ENCODE data around the gene LRRC32.

Gene LRRC32

GRCh38 chr11:76670485-76671236, at the start of gene LRRC32:
TSS of gene LRRC32 (minus strand) at chr11:76670747. CDS start at chr11:76665954, 4,793 bp downstream.
- DNase-seq: peak; percentile 71

- DNase-seq: no peak
Observed at GRCh38 chr11:76719686-76720085, 49.1 kb upstream of the LRRC32 start.

- no peak for DNase-seq
Observed at GRCh38 chr11:76719281-76719680, 48.7 kb upstream of the LRRC32 start.

GRCh38 chr11:76717816-76718215, 47.3 kb upstream of the LRRC32 start:
- DNase-seq: no peak

- DNase-seq: no peak
Observed at GRCh38 chr11:76717369-76717768, 46.8 kb upstream of the LRRC32 start.

- no peak for DNase-seq
Observed at GRCh38 chr11:76716268-76716667, 45.7 kb upstream of the LRRC32 start.

- no peak for DNase-seq
Observed at GRCh38 chr11:76714493-76714892, 43.9 kb upstream of the LRRC32 start.

- no peak for DNase-seq
Observed at GRCh38 chr11:76713499-76713898, 43.0 kb upstream of the LRRC32 start.

GRCh38 chr11:76712125-76712524, 41.6 kb upstream of the LRRC32 start:
- no peak for DNase-seq

GRCh38 chr11:76709756-76710155, 39.2 kb upstream of the LRRC32 start:
- no peak for DNase-seq

GRCh38 chr11:76708972-76709660, 38.6 kb upstream of the LRRC32 start:
- DNase-seq: no peak

- DNase-seq: no peak
Observed at GRCh38 chr11:76707293-76707825, 36.8 kb upstream of the LRRC32 start.

GRCh38 chr11:76706667-76707066, 36.1 kb upstream of the LRRC32 start:
- DNase-seq: no peak

GRCh38 chr11:76705826-76706225, 35.3 kb upstream of the LRRC32 start:
- DNase-seq: no peak

- no peak for DNase-seq
Observed at GRCh38 chr11:76704171-76704948, 33.8 kb upstream of the LRRC32 start.

- DNase-seq: no peak
Observed at GRCh38 chr11:76703707-76704106, 33.2 kb upstream of the LRRC32 start.

- no peak for DNase-seq
Observed at GRCh38 chr11:76702336-76703128, 32.0 kb upstream of the LRRC32 start.

GRCh38 chr11:76701294-76702040, 30.9 kb upstream of the LRRC32 start:
- DNase-seq: no peak

GRCh38 chr11:76700177-76701100, 29.9 kb upstream of the LRRC32 start:
- DNase-seq: no peak

GRCh38 chr11:76699451-76700091, 29.0 kb upstream of the LRRC32 start:
- no peak for DNase-seq

Measured in activated CD8-positive, alpha-beta memory T cell treated with anti-CD3 and anti-CD28 coated beads, Interleukin-2, amount 50 U/mL, for 48 hours (primary cell).